HEK293 (cell line): ENCODE results near the gene MN1.
A peak's percentile ranks its signal among the peaks of the same experiment; 100 is the strongest.

ENCODE experiments used
- CTCF ChIA-PET: fragments of 350-600 bp; formaldehyde crosslinking; extraction: SDS; loops from one replicate; lab custom pipeline; 2021; ENCODE audit warnings: antibody characterized with exemption; lab: Yijun Ruan, JAX
- POLR2A ChIA-PET: fragments of 300-600 bp; formaldehyde crosslinking; extraction: SDS; loops from one replicate; lab custom pipeline; 2020; ENCODE audit warnings: antibody characterized with exemption, inconsistent platforms; lab: Yijun Ruan, JAX
- H3K27ac ChIP-seq: fragments of 200-500 bp; sonication (Bioruptor generic); 2 replicates; pipeline ENCODE4 v1.5.1; 2014; ENCODE audit warnings: low read depth, low read length, control low read depth, inconsistent platforms; ENCODE audit errors: extremely low read depth
- H3K36me3 ChIP-seq, 2 experiments: fragments of 200-500 bp in 1 of 2; sonication (Bioruptor generic) in 1 of 2; 1 replicate in 1 of 2; 2 replicates in 1 of 2; pipeline ENCODE4 v1.5.1; 2014 to 2017; ENCODE audit warnings: inconsistent platforms in 2 of 2, low read length in 2 of 2; ENCODE audit not compliant: control insufficient read depth in 2 of 2, insufficient read depth in 1 of 2
- H3K4me1 ChIP-seq: fragments of 200-500 bp; sonication (Bioruptor generic); 2 replicates; pipeline ENCODE4 v1.5.1; 2014; ENCODE audit warnings: mild to moderate bottlenecking, low read length, inconsistent platforms; ENCODE audit not compliant: control insufficient read depth, insufficient read depth
- H3K4me3 ChIP-seq: 2 replicates; pipeline ENCODE4 v1.5.1; 2011; ENCODE audit warnings: low read depth, mild to moderate bottlenecking, control low read depth, low read length, moderate library complexity
- H3K9me3 ChIP-seq: fragments of 200-500 bp; sonication (Bioruptor generic); 2 replicates; pipeline ENCODE4 v1.5.1; 2014; ENCODE audit warnings: low read depth, low read length, inconsistent platforms; ENCODE audit not compliant: control insufficient read depth, insufficient read depth
- EGR2 ChIP-seq: fragments of 450-650 bp; formaldehyde crosslinking; IDR thresholded peaks from 2 replicates; pipeline ENCODE4 v1.5.1; 2016; ENCODE audit warnings: low read depth, missing biosample characterization, missing genetic modification characterization
- HOXA7 ChIP-seq: sonication (generic); formaldehyde crosslinking; IDR thresholded peaks from 2 replicates; pipeline ENCODE4 v1.8.1; 2022; ENCODE audit warnings: missing genetic modification reagents, borderline replicate concordance
- KLF1 ChIP-seq: fragments of 450-650 bp; formaldehyde crosslinking; IDR thresholded peaks from 2 replicates; pipeline ENCODE4 v1.5.1; 2016; ENCODE audit warnings: missing biosample characterization, missing genetic modification characterization
- MEIS1 ChIP-seq: sonication (generic); formaldehyde crosslinking; IDR thresholded peaks from 2 replicates; pipeline ENCODE4 v1.8.1; 2022; ENCODE audit warnings: missing genetic modification reagents, mild to moderate bottlenecking, borderline replicate concordance
- SP3 ChIP-seq: fragments of 450-650 bp; formaldehyde crosslinking; IDR thresholded peaks from 2 replicates; pipeline ENCODE4 v1.5.1; 2016; ENCODE audit warnings: missing biosample characterization, missing genetic modification characterization
- TSHZ1 ChIP-seq: fragments of 450-650 bp; formaldehyde crosslinking; IDR thresholded peaks from 2 replicates; pipeline ENCODE4 v1.5.1; 2016; ENCODE audit warnings: missing biosample characterization, missing genetic modification characterization, borderline replicate concordance
- ZBTB7A ChIP-seq: fragments of 450-650 bp; formaldehyde crosslinking; IDR thresholded peaks from 2 replicates; pipeline ENCODE4 v1.5.1; 2016; ENCODE audit warnings: low read depth, missing biosample characterization, missing genetic modification characterization
- ZNF133 ChIP-seq: fragments of 450-650 bp; formaldehyde crosslinking; IDR thresholded peaks from 2 replicates; pipeline ENCODE4 v1.5.1; 2016; ENCODE audit warnings: missing biosample characterization, missing genetic modification characterization
- ZNF2 ChIP-seq: fragments of 450-650 bp; formaldehyde crosslinking; IDR thresholded peaks from 2 replicates; pipeline ENCODE4 v1.5.1; 2016; ENCODE audit warnings: missing biosample characterization, missing genetic modification characterization
- ZNF24 ChIP-seq: fragments of 450-650 bp; formaldehyde crosslinking; IDR thresholded peaks from 2 replicates; pipeline ENCODE4 v1.5.1; 2016; ENCODE audit warnings: missing biosample characterization, missing genetic modification characterization
- ZNF350 ChIP-seq: fragments of 450-650 bp; formaldehyde crosslinking; IDR thresholded peaks from 2 replicates; pipeline ENCODE4 v1.5.0; 2017; ENCODE audit warnings: missing biosample characterization, mild to moderate bottlenecking, missing genetic modification characterization
- ZNF426 ChIP-seq: fragments of 450-650 bp; formaldehyde crosslinking; IDR thresholded peaks from 2 replicates; pipeline ENCODE4 v1.5.1; 2017; ENCODE audit warnings: missing biosample characterization, missing genetic modification characterization, mild to moderate bottlenecking, inconsistent platforms, moderate library complexity
- ZNF571 ChIP-seq: fragments of 450-650 bp; formaldehyde crosslinking; IDR thresholded peaks from 2 replicates; pipeline ENCODE4 v1.5.0; 2017; ENCODE audit warnings: missing biosample characterization, missing genetic modification characterization
- ZNF692 ChIP-seq: fragments of 450-650 bp; formaldehyde crosslinking; IDR thresholded peaks from 2 replicates; pipeline ENCODE4 v1.5.1; 2016; ENCODE audit warnings: missing biosample characterization, missing genetic modification characterization
- TF ChIP-seq, protein P1 (sequence below): fragments of 450-650 bp; formaldehyde crosslinking; IDR thresholded peaks from 2 replicates; pipeline ENCODE4 v1.5.1; 2017; ENCODE audit warnings: missing biosample characterization, mild to moderate bottlenecking, missing genetic modification characterization, moderate library complexity
- TF ChIP-seq, protein P2 (sequence below): fragments of 450-650 bp; IDR thresholded peaks from 2 replicates; pipeline ENCODE4 v1.5.1; 2018; ENCODE audit warnings: missing biosample characterization, mild to moderate bottlenecking, missing genetic modification characterization
- TF ChIP-seq, protein P3 (sequence below): fragments of 450-650 bp; formaldehyde crosslinking; IDR thresholded peaks from 2 replicates; pipeline ENCODE4 v1.5.1; 2016; ENCODE audit warnings: missing biosample characterization, missing genetic modification characterization

MN1 gene

GRCh38 chr22:27731621-27732020 lies 69.9 kb downstream of the MN1 start:
- no peak overlapping the region for H3K27ac ChIP-seq
- CTCF ChIA-PET: no interaction called here
- TF ChIP-seq ZNF24 (peak; percentile 68; the same call in 1 of the 2 replicates), ZNF426 (tag by site-specific recombination) (no peak)

GRCh38 chr22:27730641-27731433 lies 70.7 kb downstream of the MN1 start:
- no peak overlapping the region for H3K27ac ChIP-seq
- no peaks in the 10 kb centered on the region for H3K9me3 ChIP-seq
- POLR2A ChIA-PET: no interaction called here
- no peak overlapping the region for H3K4me3 ChIP-seq
- TF ChIP-seq, protein P1, sequence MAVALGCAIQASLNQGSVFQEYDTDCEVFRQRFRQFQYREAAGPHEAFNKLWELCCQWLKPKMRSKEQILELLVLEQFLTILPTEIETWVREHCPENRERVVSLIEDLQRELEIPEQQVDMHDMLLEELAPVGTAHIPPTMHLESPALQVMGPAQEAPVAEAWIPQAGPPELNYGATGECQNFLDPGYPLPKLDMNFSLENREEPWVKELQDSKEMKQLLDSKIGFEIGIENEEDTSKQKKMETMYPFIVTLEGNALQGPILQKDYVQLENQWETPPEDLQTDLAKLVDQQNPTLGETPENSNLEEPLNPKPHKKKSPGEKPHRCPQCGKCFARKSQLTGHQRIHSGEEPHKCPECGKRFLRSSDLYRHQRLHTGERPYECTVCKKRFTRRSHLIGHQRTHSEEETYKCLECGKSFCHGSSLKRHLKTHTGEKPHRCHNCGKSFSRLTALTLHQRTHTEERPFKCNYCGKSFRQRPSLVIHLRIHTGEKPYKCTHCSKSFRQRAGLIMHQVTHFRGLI (tag by site-specific recombination): peak; percentile 95
- TF ChIP-seq, protein P2, sequence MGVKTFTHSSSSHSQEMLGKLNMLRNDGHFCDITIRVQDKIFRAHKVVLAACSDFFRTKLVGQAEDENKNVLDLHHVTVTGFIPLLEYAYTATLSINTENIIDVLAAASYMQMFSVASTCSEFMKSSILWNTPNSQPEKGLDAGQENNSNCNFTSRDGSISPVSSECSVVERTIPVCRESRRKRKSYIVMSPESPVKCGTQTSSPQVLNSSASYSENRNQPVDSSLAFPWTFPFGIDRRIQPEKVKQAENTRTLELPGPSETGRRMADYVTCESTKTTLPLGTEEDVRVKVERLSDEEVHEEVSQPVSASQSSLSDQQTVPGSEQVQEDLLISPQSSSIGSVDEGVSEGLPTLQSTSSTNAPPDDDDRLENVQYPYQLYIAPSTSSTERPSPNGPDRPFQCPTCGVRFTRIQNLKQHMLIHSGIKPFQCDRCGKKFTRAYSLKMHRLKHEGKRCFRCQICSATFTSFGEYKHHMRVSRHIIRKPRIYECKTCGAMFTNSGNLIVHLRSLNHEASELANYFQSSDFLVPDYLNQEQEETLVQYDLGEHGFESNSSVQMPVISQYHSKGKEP (tag by site-specific recombination): no peak
- H3K36me3 ChIP-seq: no peaks in the 10 kb centered on the region
- CTCF ChIA-PET: no interaction called here
- H3K4me1 ChIP-seq: peaks cover 5% of the 10 kb centered on the region; the same call in 1 of the 2 replicates

More at GRCh38 chr22:27731621-27732020, 69.9 kb downstream of the MN1 start:
- Histone ChIP-seq H3K9me3 (no peaks in the 10 kb centered on the region), H3K36me3 (no peaks in the 10 kb centered on the region), H3K4me1 (no peaks in the 10 kb centered on the region; the same call in 1 of the 2 replicates), H3K4me3 (no peak overlapping the region)
- POLR2A ChIA-PET: no interaction called here

GRCh38 chr22:27729246-27729645 lies 72.3 kb downstream of the MN1 start:
- POLR2A ChIA-PET: no interaction called here
- Histone ChIP-seq H3K36me3 (no peaks in the 10 kb centered on the region), H3K9me3 (no peaks in the 10 kb centered on the region), H3K4me1 (peaks cover 5% of the 10 kb centered on the region; the same call in 1 of the 2 replicates), H3K4me3 (no peak overlapping the region), H3K27ac (no peak overlapping the region)
- CTCF ChIA-PET: no interaction called here
- TF ChIP-seq MEIS1 (CRISPR knock-in tag) (no peak), ZNF692 (tag by site-specific recombination) (no peak), EGR2 (no peak), HOXA7 (CRISPR knock-in tag) (no peak), ZNF2 (no peak), ZNF350 (tag by site-specific recombination) (no peak), TSHZ1 (tag by site-specific recombination) (no peak), ZBTB7A (tag by site-specific recombination) (no peak), ZNF571 (tag by site-specific recombination) (no peak), KLF1 (tag by site-specific recombination) (no peak), SP3 (no peak), ZNF133 (tag by site-specific recombination) (no peak)
- TF ChIP-seq, protein P3, sequence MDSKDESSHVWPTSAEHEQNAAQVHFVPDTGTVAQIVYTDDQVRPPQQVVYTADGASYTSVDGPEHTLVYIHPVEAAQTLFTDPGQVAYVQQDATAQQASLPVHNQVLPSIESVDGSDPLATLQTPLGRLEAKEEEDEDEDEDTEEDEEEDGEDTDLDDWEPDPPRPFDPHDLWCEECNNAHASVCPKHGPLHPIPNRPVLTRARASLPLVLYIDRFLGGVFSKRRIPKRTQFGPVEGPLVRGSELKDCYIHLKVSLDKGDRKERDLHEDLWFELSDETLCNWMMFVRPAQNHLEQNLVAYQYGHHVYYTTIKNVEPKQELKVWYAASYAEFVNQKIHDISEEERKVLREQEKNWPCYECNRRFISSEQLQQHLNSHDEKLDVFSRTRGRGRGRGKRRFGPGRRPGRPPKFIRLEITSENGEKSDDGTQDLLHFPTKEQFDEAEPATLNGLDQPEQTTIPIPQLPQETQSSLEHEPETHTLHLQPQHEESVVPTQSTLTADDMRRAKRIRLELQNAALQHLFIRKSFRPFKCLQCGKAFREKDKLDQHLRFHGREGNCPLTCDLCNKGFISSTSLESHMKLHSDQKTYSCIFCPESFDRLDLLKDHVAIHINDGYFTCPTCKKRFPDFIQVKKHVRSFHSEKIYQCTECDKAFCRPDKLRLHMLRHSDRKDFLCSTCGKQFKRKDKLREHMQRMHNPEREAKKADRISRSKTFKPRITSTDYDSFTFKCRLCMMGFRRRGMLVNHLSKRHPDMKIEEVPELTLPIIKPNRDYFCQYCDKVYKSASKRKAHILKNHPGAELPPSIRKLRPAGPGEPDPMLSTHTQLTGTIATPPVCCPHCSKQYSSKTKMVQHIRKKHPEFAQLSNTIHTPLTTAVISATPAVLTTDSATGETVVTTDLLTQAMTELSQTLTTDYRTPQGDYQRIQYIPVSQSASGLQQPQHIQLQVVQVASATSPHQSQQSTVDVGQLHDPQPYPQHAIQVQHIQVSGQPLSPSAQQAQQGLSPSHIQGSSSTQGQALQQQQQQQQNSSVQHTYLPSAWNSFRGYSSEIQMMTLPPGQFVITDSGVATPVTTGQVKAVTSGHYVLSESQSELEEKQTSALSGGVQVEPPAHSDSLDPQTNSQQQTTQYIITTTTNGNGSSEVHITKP (tag by site-specific recombination): no peak
